Gastrocnemius medialis (tissue), 4 donors: Measurements from ENCODE around the gene IL5. TPM values are rescaled to one million over a fixed set of nuclear protein-coding genes. Genes with fewer than 3 reads are reported as not detected.

Source experiments
- ATAC-seq, 2 donors: fragments of 150-250 bp; one replicate each; pipeline ENCODE4 v1.9.1; 2016
- DNase-seq, 2 donors: peaks; one replicate each; pipeline ENCODE4 v3.0.0-alpha.2; 2019
- H3K27ac ChIP-seq, 4 donors: fragments of 200-600 bp; sonication (generic); 1 replicate in 1 of 4; 2 replicates in 3 of 4; pipeline ENCODE4 v1.5.1; 2016 to 2018; ENCODE audit warnings: mild to moderate bottlenecking in 2 of 4, moderate library complexity in 1 of 4
- H3K27me3 ChIP-seq, 3 donors: fragments of 200-600 bp; sonication (generic) in 2 of 3; 1 replicate in 1 of 3; 2 replicates in 2 of 3; pipeline versions ENCODE4 v1.5.1 to v1.6.0; 2016 to 2019; ENCODE audit warnings: mild to moderate bottlenecking in 1 of 3, moderate library complexity in 1 of 3
- H3K36me3 ChIP-seq, 2 donors: fragments of 200-600 bp; sonication (generic) in 1 of 2; one replicate each; pipeline ENCODE4 v1.5.1; 2017 to 2018
- H3K4me1 ChIP-seq, 2 donors: fragments of 200-600 bp; sonication (generic) in 1 of 2; one replicate each; pipeline ENCODE4 v1.5.1; 2016 to 2017; ENCODE audit warnings: mild to moderate bottlenecking in 2 of 2
- H3K4me3 ChIP-seq, 4 donors: fragments of 200-600 bp; sonication (generic) in 3 of 4; 1 replicate in 1 of 4; 2 replicates in 3 of 4; pipeline ENCODE4 v1.5.1; 2016 to 2019; ENCODE audit warnings: mild to moderate bottlenecking in 2 of 4
- H3K9me3 ChIP-seq, 3 donors: fragments of 200-600 bp; sonication (generic) in 2 of 3; 1 replicate in 1 of 3; 2 replicates in 2 of 3; pipeline ENCODE4 v1.5.1; 2016 to 2019
- CTCF ChIP-seq, 5 experiments: fragments of 450-650 bp in 3 of 5; fragments of 200-600 bp in 2 of 5; sonication (generic) in 2 of 5; IDR thresholded peaks in 4 of 5; conservative IDR thresholded peaks in 1 of 5; 1 replicate in 4 of 5; 2 replicates in 1 of 5; pipeline ENCODE4 v1.5.1; 2016 to 2019; ENCODE audit warnings: antibody characterized with exemption in 5 of 5, mild to moderate bottlenecking in 3 of 5, moderate library complexity in 3 of 5
- POLR2A ChIP-seq, 2 donors: fragments of 450-650 bp; IDR thresholded peaks; one replicate each; pipeline ENCODE4 v1.6.1; 2017; ENCODE audit warnings: antibody characterized with exemption in 2 of 2, mild to moderate bottlenecking in 2 of 2, moderate library complexity in 2 of 2
- in situ Hi-C, 4 donors: fragments of 200-750 bp; cut with MboI; loops; one replicate each; pipeline versions ENCODE4 v1.15.0 to v1.8.0; 2017; ENCODE audit warnings: low sequenced_read_pairs in 4 of 4
- intact Hi-C: fragments of 100-400 bp; cut with DNase I; formaldehyde crosslinking; loops from one replicate; pipeline ENCODE4 v1.15.1; 2023; ENCODE audit warnings: low total_unique reads
- total RNA-seq, 4 donors: library from RNA; depleted of rRNA; stranded (reverse); fragments of >200 nt; gene quantifications; one replicate each; pipeline versions ENCODE4 v1.1.0 to v1.2.3, GENCODE V29; 2016

The IL5 gene
- total RNA-seq, 4 donors from 2014 or later, result not detected

- H3K4me3 ChIP-seq, result no peak overlapping the region
- H3K4me1 ChIP-seq, result no peaks in the 10 kb centered on the region
- no peak overlapping the region for H3K27ac ChIP-seq
- no peaks in the 10 kb centered on the region for H3K36me3 ChIP-seq
- ATAC-seq, result no peak
- intact Hi-C loops, result no loop called here
- H3K9me3 ChIP-seq, result no peaks in the 10 kb centered on the region
- in situ Hi-C loops, result loop anchor here in 2 of 4 donors (25.0 kb wide), 1 partner anchor 272 kb away; the partner anchor contains the start of gene SOWAHA (in 2 of the 2)
- DNase-seq, result no peak
- no peaks in the 10 kb centered on the region for H3K27me3 ChIP-seq
- TF ChIP-seq CTCF (IDR thresholded peaks at IDR 0.05 in 4 of 5, conservative IDR thresholded peaks at IDR 0.05 in 1 of 5) (no peak), POLR2A (IDR thresholded peaks at IDR 0.05) (no peak)
These were observed 3.2 kb downstream of the IL5 start for GRCh38 chr5:132540149-132540548.

- no peak for TF ChIP-seq CTCF (IDR thresholded peaks at IDR 0.05 in 4 of 5, conservative IDR thresholded peaks at IDR 0.05 in 1 of 5)
- Histone ChIP-seq H3K9me3 (no peaks in the 10 kb centered on the region), H3K27ac (no peak overlapping the region), H3K4me3 (no peak overlapping the region), H3K27me3 (no peaks in the 10 kb centered on the region), H3K4me1 (no peaks in the 10 kb centered on the region), H3K36me3 (no peaks in the 10 kb centered on the region)
- intact Hi-C loops (no loop called here), in situ Hi-C loops (loop anchor here in 2 of 4 donors (25.0 kb wide), 1 partner anchor 273 kb away; the partner anchor contains the start of gene SOWAHA (in 2 of the 2))
- DNase-seq (no peak), ATAC-seq (no peak)
These were observed 3.6 kb downstream of the IL5 start for GRCh38 chr5:132539716-132540115.

GRCh38 chr5:132530946-132531345 is 12.4 kb downstream of the IL5 start:
- in situ Hi-C loops, result loop anchor here in 2 of 4 donors (25.0 kb wide), 1 partner anchor 281 kb away; the partner anchor contains the start of gene SOWAHA (in 2 of the 2)
- no peaks in the 10 kb centered on the region for H3K36me3 ChIP-seq
- no peaks in the 10 kb centered on the region for H3K4me1 ChIP-seq
- H3K27me3 ChIP-seq, result no peaks in the 10 kb centered on the region
- H3K4me3 ChIP-seq, result no peak overlapping the region
- no peaks in the 10 kb centered on the region for H3K9me3 ChIP-seq
- H3K27ac ChIP-seq, result no peak overlapping the region
- intact Hi-C loops, result no loop called here
- ATAC-seq (no peak), DNase-seq (no peak)
- TF ChIP-seq POLR2A (IDR thresholded peaks at IDR 0.05), result no peak
- peak in 1 of 5 experiments; percentile 1 for TF ChIP-seq CTCF (IDR thresholded peaks at IDR 0.05 in 4 of 5, conservative IDR thresholded peaks at IDR 0.05 in 1 of 5)

GRCh38 chr5:132528866-132529634 is 14.3 kb downstream of the IL5 start:
- ATAC-seq, result no peak
- intact Hi-C loops, result no loop called here

More at GRCh38 chr5:132528866-132529634, 14.3 kb downstream of the IL5 start:
- no peak overlapping the region for H3K27ac ChIP-seq
- H3K36me3 ChIP-seq, result no peaks in the 10 kb centered on the region
- in situ Hi-C loops, result loop anchor here in 2 of 4 donors (25.0 kb wide), 1 partner anchor 283 kb away; the partner anchor contains the start of gene SOWAHA (in 2 of the 2)
- H3K4me1 ChIP-seq, result no peaks in the 10 kb centered on the region
- H3K9me3 ChIP-seq, result no peaks in the 10 kb centered on the region
- H3K4me3 ChIP-seq, result no peak overlapping the region
- H3K27me3 ChIP-seq, result no peaks in the 10 kb centered on the region
- TF ChIP-seq CTCF (IDR thresholded peaks at IDR 0.05 in 4 of 5, conservative IDR thresholded peaks at IDR 0.05 in 1 of 5) (no peak), POLR2A (IDR thresholded peaks at IDR 0.05) (no peak)
- DNase-seq, result no peak
